Measurements from ENCODE around the gene TPMT. TPM values are rescaled to one million over a fixed set of nuclear protein-coding genes. Genes with fewer than 3 reads are reported as not detected.

TPMT gene
- total and polyA plus RNA-seq, 2 of the 13 experiments (the other 11 are each of a cell fraction or from before 2014, with no cell fraction given) = 11.1 to 22.8 TPM

DNA sequence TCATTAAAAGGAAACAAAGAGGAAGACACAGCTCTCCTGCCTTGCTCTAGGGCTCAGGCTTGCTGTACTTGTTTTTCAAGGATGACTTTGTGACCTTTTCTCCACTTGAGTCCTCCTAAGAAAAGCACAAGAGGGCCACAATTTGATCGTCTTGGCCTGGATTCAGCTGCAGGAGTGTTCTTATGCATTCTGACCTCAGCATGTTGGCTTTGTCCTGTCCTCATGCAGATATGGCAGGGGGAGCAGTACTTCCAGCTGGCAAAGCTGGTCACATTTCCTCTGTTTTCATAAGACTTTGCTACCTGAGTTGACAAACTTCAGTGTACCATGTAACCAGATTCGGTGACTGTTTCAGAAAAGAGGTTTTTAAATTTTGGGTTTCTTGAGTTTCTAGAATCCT, 31.2 kb upstream of the TPMT start:
- ChIA-PET POLR2A (no interaction called here), CTCF (ENCODE audit: low intra/inter-chr PET ratio, low total read pairs) (no interaction called here)
- in situ Hi-C loops (cut with HindIII; ENCODE audit: extremely low pct_ligation_motif_present, low pct_unique_long_range_greater_than_20kb) (no loop called here), intact Hi-C loops (cut with micrococcal nuclease; ENCODE audit: unreplicated experiment) (no loop called here)
- 90% methylated on average over 2 of the region's 2 CpGs for WGBS (ENCODE audit: low lambda C conversion rate)
- FAIRE-seq (no peak), ATAC-seq (no peak), DNase-seq (ENCODE audit: low spot score) (no peak)
- no peaks in the 10 kb centered on the region for H3K9me3 ChIP-seq (ENCODE audit: low read length)
- TF ChIP-seq MAF1 (CRISPR knock-in tag; IDR thresholded peaks at IDR 0.05; ENCODE audit: borderline replicate concordance) (no peak), RARA (CRISPR knock-in tag; IDR thresholded peaks at IDR 0.05) (no peak), ZNF7 (CRISPR knock-in tag; IDR thresholded peaks at IDR 0.05) (no peak), BRCA1 (CRISPR knock-in tag; IDR thresholded peaks at IDR 0.05) (no peak), SMAD9 (CRISPR knock-in tag; IDR thresholded peaks at IDR 0.05) (no peak), ZNF354B (CRISPR knock-in tag; IDR thresholded peaks at IDR 0.05) (no peak), ZNF331 (CRISPR knock-in tag; IDR thresholded peaks at IDR 0.05) (no peak), ARHGAP35 (CRISPR knock-in tag; IDR thresholded peaks at IDR 0.05; ENCODE audit: borderline replicate concordance) (no peak), TBX3 (IDR thresholded peaks at IDR 0.05; ENCODE audit: borderline replicate concordance) (no peak), ZSCAN12 (CRISPR knock-in tag; IDR thresholded peaks at IDR 0.05) (no peak), ZNF674 (CRISPR knock-in tag; IDR thresholded peaks at IDR 0.05; ENCODE audit: low read depth) (no peak), ZNF556 (CRISPR knock-in tag; IDR thresholded peaks at IDR 0.05; ENCODE audit: borderline replicate concordance) (no peak), ZBTB1 (CRISPR knock-in tag; IDR thresholded peaks at IDR 0.05; ENCODE audit: borderline replicate concordance) (no peak)
- TF ChIP-seq, protein P1, sequence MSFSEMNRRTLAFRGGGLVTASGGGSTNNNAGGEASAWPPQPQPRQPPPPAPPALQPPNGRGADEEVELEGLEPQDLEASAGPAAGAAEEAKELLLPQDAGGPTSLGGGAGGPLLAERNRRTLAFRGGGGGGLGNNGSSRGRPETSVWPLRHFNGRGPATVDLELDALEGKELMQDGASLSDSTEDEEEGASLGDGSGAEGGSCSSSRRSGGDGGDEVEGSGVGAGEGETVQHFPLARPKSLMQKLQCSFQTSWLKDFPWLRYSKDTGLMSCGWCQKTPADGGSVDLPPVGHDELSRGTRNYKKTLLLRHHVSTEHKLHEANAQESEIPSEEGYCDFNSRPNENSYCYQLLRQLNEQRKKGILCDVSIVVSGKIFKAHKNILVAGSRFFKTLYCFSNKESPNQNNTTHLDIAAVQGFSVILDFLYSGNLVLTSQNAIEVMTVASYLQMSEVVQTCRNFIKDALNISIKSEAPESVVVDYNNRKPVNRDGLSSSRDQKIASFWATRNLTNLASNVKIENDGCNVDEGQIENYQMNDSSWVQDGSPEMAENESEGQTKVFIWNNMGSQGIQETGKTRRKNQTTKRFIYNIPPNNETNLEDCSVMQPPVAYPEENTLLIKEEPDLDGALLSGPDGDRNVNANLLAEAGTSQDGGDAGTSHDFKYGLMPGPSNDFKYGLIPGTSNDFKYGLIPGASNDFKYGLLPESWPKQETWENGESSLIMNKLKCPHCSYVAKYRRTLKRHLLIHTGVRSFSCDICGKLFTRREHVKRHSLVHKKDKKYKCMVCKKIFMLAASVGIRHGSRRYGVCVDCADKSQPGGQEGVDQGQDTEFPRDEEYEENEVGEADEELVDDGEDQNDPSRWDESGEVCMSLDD (CRISPR knock-in tag; IDR thresholded peaks at IDR 0.05; ENCODE audit: borderline replicate concordance) = no peak
- TF ChIP-seq, protein P2, sequence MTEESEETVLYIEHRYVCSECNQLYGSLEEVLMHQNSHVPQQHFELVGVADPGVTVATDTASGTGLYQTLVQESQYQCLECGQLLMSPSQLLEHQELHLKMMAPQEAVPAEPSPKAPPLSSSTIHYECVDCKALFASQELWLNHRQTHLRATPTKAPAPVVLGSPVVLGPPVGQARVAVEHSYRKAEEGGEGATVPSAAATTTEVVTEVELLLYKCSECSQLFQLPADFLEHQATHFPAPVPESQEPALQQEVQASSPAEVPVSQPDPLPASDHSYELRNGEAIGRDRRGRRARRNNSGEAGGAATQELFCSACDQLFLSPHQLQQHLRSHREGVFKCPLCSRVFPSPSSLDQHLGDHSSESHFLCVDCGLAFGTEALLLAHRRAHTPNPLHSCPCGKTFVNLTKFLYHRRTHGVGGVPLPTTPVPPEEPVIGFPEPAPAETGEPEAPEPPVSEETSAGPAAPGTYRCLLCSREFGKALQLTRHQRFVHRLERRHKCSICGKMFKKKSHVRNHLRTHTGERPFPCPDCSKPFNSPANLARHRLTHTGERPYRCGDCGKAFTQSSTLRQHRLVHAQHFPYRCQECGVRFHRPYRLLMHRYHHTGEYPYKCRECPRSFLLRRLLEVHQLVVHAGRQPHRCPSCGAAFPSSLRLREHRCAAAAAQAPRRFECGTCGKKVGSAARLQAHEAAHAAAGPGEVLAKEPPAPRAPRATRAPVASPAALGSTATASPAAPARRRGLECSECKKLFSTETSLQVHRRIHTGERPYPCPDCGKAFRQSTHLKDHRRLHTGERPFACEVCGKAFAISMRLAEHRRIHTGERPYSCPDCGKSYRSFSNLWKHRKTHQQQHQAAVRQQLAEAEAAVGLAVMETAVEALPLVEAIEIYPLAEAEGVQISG (CRISPR knock-in tag; IDR thresholded peaks at IDR 0.05) = no peak
- BruUV-seq (replicated peaks) = no TSS peak
- no peaks in the 10 kb centered on the region for H3K79me2 ChIP-seq (ENCODE audit: insufficient read depth, low read length)
- H3K27ac ChIP-seq (ENCODE audit: extremely low read length, insufficient read depth, low read length) = no peak overlapping the region
- peaks cover 0 to 4% of the 10 kb centered on the region in 2 experiments; a peak in 1 of 5 replicates for H3K36me3 ChIP-seq (replicated peaks in 1 of 2; ENCODE audit: control insufficient read depth in 1 of 2, insufficient read depth in 2 of 2, low read length in 2 of 2)
- no peaks in the 10 kb centered on the region for H3K4me1 ChIP-seq (ENCODE audit: insufficient read depth, low read length)
- H3K4me3 ChIP-seq (replicated peaks in 1 of 3; ENCODE audit: insufficient read depth in 1 of 3, low read depth in 2 of 3, low read length in 3 of 3) = no peak overlapping the region
- no peaks in the 10 kb centered on the region for H3K27me3 ChIP-seq (ENCODE audit: control insufficient read depth in 1 of 2, insufficient read depth in 2 of 2, low read length in 2 of 2)
- H4K20me1 ChIP-seq (ENCODE audit: insufficient read depth, low read length) = no peaks in the 10 kb centered on the region
- no peak overlapping the region for H2AFZ ChIP-seq (ENCODE audit: low read length)
- no peak overlapping the region for H3K9ac ChIP-seq (ENCODE audit: insufficient read depth, low read depth, low read length)
- H3K4me2 ChIP-seq (ENCODE audit: low read depth, low read length) = no peak overlapping the region

Data from HepG2 (cell line).